ENCODE results near the gene BAIAP2L1. TPM values are rescaled to one million over a fixed set of nuclear protein-coding genes. Genes with fewer than 3 reads are reported as not detected.
A peak's percentile ranks its signal among the peaks of the same experiment; 100 is the strongest.

The BAIAP2L1 gene
- total RNA-seq, 4 donors from 2014 or later, result 39.8 to 59.8 (median 53.3) TPM

DNA sequence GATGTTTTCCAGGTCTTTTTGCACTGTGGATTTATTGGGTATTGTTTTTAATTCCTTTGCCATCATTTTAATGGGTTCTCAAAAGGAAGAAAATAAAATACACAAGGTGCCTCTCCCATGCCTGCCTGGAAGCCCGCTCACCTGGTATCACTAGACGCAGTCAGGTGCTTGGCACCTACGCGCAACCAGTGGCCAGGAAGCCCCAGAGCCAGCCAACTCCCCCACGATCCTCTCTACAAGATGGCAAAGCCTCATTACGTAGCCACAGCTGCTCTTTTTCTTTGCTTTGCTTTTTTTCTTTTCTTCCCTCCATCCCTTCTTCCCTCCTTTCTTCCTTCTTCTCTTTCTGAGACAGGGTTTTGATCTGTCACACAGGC is 34.3 kb downstream of the BAIAP2L1 start:
- in situ Hi-C loops (cut with MboI; ENCODE audit: low pct_ligation_motif_present in 1 of 4, low pct_unique_long_range_greater_than_20kb in 1 of 4, low sequenced_read_pairs in 3 of 4), result no loop called here
- H3K36me3 ChIP-seq, result no peaks in the 10 kb centered on the region
- 93 to 94% methylated on average over 6 of the region's 6 CpGs for WGBS, 2 donors (ENCODE audit: low coverage in 1 of 2)
- TF ChIP-seq, protein P1, sequence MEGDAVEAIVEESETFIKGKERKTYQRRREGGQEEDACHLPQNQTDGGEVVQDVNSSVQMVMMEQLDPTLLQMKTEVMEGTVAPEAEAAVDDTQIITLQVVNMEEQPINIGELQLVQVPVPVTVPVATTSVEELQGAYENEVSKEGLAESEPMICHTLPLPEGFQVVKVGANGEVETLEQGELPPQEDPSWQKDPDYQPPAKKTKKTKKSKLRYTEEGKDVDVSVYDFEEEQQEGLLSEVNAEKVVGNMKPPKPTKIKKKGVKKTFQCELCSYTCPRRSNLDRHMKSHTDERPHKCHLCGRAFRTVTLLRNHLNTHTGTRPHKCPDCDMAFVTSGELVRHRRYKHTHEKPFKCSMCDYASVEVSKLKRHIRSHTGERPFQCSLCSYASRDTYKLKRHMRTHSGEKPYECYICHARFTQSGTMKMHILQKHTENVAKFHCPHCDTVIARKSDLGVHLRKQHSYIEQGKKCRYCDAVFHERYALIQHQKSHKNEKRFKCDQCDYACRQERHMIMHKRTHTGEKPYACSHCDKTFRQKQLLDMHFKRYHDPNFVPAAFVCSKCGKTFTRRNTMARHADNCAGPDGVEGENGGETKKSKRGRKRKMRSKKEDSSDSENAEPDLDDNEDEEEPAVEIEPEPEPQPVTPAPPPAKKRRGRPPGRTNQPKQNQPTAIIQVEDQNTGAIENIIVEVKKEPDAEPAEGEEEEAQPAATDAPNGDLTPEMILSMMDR (IDR thresholded peaks at IDR 0.05), result no peak
- TF ChIP-seq EP300 (IDR thresholded peaks at IDR 0.05; ENCODE audit: low read depth) (no peak), POLR2AphosphoS5 (IDR thresholded peaks at IDR 0.05) (no peak), POLR2A (IDR thresholded peaks at IDR 0.05) (no peak)
- no peak for DNase-seq
- H3K4me3 ChIP-seq, result no peak overlapping the region
- H3K27ac ChIP-seq, result peak overlapping the region; percentile 15 to 61 (median 49)
- intact Hi-C loops (cut with DNase I; ENCODE audit: low total_unique reads), result no loop called here
- no peaks in the 10 kb centered on the region for H3K27me3 ChIP-seq
- H3K4me1 ChIP-seq, result peaks cover 2 to 12% (median 8%) of the 10 kb centered on the region in 4 donors
- H3K9me3 ChIP-seq, result no peaks in the 10 kb centered on the region

DNA sequence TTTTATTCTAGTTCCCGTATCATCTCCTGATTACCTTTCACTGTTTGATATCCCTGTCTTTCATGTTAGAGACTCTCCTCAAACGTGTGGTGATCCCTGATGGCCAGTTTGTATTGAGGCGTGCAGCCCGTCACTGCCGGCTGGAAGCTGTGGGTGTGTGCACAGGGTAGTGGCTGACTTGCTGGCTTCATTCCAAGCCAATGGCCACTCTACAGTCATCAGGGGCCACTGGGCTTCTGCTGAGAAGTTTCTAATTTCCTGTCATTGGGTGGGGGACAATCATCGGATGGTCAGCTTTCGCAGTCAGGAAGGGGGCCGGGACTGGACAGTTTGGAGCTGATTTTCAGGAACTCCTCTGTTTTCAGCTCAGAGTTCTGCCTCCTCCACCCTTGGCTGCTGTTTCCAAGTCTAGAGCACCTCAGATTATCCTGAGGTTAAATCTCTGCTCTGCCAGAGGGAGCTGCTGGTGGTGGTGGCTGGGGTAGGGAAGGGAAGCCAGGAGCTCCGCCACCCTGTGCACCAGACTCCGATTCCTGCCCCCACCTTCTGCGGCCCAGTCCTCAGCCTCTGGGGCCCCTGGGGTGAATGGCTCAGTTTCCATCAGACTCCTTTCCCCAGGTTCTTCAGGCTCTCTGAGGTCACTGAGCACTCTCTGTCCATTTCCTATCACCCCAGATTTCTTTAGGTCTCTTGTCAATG is 34.9 kb downstream of the BAIAP2L1 start:
- Histone ChIP-seq H3K36me3 (no peaks in the 10 kb centered on the region), H3K27me3 (no peaks in the 10 kb centered on the region), H3K4me3 (no peak overlapping the region), H3K4me1 (peaks cover 3 to 17% (median 8%) of the 10 kb centered on the region in 4 donors), H3K27ac (peak overlapping the region; percentile 15 to 61 (median 49)), H3K9me3 (no peaks in the 10 kb centered on the region)
- in situ Hi-C loops (cut with MboI; ENCODE audit: low pct_ligation_motif_present in 1 of 4, low pct_unique_long_range_greater_than_20kb in 1 of 4, low sequenced_read_pairs in 3 of 4) (no loop called here), intact Hi-C loops (cut with DNase I; ENCODE audit: low total_unique reads) (no loop called here)
- TF ChIP-seq, protein P1 (IDR thresholded peaks at IDR 0.05), result no peak
- no peak for TF ChIP-seq EP300 (IDR thresholded peaks at IDR 0.05; ENCODE audit: low read depth)
- no peak for TF ChIP-seq POLR2A (IDR thresholded peaks at IDR 0.05)
- TF ChIP-seq POLR2AphosphoS5 (IDR thresholded peaks at IDR 0.05), result no peak
- DNase-seq, result peak; percentile 66
- whole genome bisulfite sequencing, 2 donors (ENCODE audit: low coverage in 1 of 2), result 28 to 75% methylated on average over 3 to 11 of the region's 11 CpGs

DNA sequence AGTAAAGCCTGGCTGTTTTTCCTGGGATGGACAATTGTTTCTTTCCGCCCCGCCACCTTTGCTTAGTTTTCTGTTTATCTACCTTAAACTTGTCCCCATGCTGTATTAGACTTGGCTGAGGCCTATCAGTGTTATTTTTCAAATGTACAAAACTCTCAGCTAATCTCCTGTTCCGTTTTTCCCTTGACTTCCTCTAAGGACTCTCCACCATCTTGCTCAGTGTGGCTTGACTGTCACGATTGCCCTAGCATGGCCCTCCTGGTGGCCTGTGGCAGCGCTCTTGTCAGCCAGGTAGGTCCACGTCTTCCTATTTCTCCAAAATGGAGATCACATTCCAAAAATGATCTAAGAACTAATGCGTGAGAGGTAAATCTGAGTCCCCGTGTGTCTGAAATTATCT is 36.7 kb downstream of the BAIAP2L1 start:
- intact Hi-C loops (cut with DNase I; ENCODE audit: low total_unique reads) (no loop called here), in situ Hi-C loops (cut with MboI; ENCODE audit: low pct_ligation_motif_present in 1 of 4, low pct_unique_long_range_greater_than_20kb in 1 of 4, low sequenced_read_pairs in 3 of 4) (no loop called here)
- Histone ChIP-seq H3K4me1 (peaks cover 3 to 32% (median 18%) of the 10 kb centered on the region in 4 donors), H3K36me3 (no peaks in the 10 kb centered on the region), H3K27me3 (no peaks in the 10 kb centered on the region), H3K9me3 (no peaks in the 10 kb centered on the region), H3K27ac (no peak overlapping the region), H3K4me3 (no peak overlapping the region)
- TF ChIP-seq, protein P1 (IDR thresholded peaks at IDR 0.05), result no peak
- TF ChIP-seq POLR2AphosphoS5 (IDR thresholded peaks at IDR 0.05) (no peak), EP300 (IDR thresholded peaks at IDR 0.05; ENCODE audit: low read depth) (no peak), POLR2A (IDR thresholded peaks at IDR 0.05) (no peak)
- 88 to 93% methylated on average over 8 of the region's 8 CpGs for WGBS, 2 donors (ENCODE audit: low coverage in 1 of 2)
- no peak for DNase-seq

DNA sequence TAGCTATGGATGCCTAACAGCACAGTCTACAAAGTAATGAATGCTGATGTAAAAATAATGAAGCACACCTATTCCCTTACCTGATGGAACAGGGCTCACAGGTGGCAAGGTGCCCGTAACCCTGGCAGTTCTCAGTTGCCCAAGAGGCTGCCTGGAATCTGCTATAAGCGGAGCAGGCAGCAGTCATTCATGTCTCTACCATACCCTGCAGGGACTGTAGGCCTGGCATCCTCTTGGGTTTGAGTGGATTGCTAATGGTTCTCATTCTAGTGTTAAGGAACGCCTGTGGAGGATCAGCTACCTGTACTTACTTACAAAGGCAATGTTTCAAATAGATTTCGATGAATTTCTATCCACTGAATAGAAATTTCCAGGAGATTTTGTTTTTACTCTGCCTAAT is 38.4 kb downstream of the BAIAP2L1 start:
- TF ChIP-seq POLR2A (IDR thresholded peaks at IDR 0.05) (no peak), POLR2AphosphoS5 (IDR thresholded peaks at IDR 0.05) (no peak), EP300 (IDR thresholded peaks at IDR 0.05; ENCODE audit: low read depth) (no peak)
- TF ChIP-seq, protein P1 (IDR thresholded peaks at IDR 0.05), result no peak
- peaks cover 3 to 36% (median 19%) of the 10 kb centered on the region in 4 donors for H3K4me1 ChIP-seq
- H3K36me3 ChIP-seq, result no peaks in the 10 kb centered on the region
- WGBS, 2 donors (ENCODE audit: low coverage in 1 of 2), result 50 to 85% methylated on average over 1 to 4 of the region's 4 CpGs
- H3K4me3 ChIP-seq, result no peak overlapping the region
- no peak overlapping the region for H3K27ac ChIP-seq
- H3K27me3 ChIP-seq, result no peaks in the 10 kb centered on the region
- in situ Hi-C loops (cut with MboI; ENCODE audit: low pct_ligation_motif_present in 1 of 4, low pct_unique_long_range_greater_than_20kb in 1 of 4, low sequenced_read_pairs in 3 of 4), result no loop called here
- intact Hi-C loops (cut with DNase I; ENCODE audit: low total_unique reads), result no loop called here
- no peaks in the 10 kb centered on the region for H3K9me3 ChIP-seq
- DNase-seq, result no peak

Data from transverse colon (tissue), 4 donors.